ENCODE measurements around the gene FBXL3.

DNA sequence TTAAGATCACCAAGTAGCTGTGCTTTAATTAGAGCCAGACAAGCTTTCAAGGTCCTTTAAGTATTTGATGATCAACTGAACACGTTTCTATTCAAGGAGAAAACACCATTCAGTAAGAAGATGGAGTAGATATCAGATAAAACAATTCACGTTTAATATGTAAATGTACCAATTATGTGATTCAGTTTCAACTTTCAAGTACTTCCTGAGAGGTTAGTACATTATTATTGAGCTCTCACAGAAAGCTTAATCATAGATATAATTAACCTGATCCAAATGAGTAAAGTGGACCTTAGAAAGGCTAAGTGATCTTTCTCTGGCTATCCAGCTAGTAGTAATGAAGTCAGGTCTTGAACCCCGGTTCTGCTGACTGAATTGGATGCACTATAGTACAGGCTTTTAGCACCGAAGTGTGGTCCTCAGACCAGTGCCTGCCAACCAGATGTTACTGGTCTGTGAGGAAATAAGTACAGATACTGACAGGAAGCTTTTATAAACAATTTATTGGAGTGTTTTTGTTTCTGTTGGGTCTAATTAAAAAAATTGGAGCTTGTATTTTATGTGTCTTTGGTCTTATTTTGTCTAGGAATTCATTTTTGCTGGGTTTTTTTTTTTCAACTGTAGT is 24.9 kb downstream of the FBXL3 start:
- TF ChIP-seq, protein P1, sequence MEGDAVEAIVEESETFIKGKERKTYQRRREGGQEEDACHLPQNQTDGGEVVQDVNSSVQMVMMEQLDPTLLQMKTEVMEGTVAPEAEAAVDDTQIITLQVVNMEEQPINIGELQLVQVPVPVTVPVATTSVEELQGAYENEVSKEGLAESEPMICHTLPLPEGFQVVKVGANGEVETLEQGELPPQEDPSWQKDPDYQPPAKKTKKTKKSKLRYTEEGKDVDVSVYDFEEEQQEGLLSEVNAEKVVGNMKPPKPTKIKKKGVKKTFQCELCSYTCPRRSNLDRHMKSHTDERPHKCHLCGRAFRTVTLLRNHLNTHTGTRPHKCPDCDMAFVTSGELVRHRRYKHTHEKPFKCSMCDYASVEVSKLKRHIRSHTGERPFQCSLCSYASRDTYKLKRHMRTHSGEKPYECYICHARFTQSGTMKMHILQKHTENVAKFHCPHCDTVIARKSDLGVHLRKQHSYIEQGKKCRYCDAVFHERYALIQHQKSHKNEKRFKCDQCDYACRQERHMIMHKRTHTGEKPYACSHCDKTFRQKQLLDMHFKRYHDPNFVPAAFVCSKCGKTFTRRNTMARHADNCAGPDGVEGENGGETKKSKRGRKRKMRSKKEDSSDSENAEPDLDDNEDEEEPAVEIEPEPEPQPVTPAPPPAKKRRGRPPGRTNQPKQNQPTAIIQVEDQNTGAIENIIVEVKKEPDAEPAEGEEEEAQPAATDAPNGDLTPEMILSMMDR (conservative IDR thresholded peaks at IDR 0.05; ENCODE audit: low read depth, low read length), result no peak
- TF ChIP-seq EZH2 (IDR thresholded peaks at IDR 0.05; ENCODE audit: borderline replicate concordance, low read depth, low read length, poor library complexity, severe bottlenecking), result no peak
